ENCODE results near the gene IMPA2.

Gene IMPA2

GRCh38 chr18:12043811-12044210, 62.5 kb downstream of the IMPA2 start:
- TF ChIP-seq CTCF (conservative IDR thresholded peaks at IDR 0.05; ENCODE audit: low read depth, low read length), result no peak
- no peak overlapping the region for H3K4me3 ChIP-seq (ENCODE audit: low read depth, low read length)
- DNase-seq (ENCODE audit: low read depth), result no peak

GRCh38 chr18:12044591-12044990, 63.3 kb downstream of the IMPA2 start:
- no peak for TF ChIP-seq CTCF (conservative IDR thresholded peaks at IDR 0.05; ENCODE audit: low read depth, low read length)
- H3K4me3 ChIP-seq (ENCODE audit: low read depth, low read length), result no peak overlapping the region

GRCh38 chr18:12046046-12046750, 64.9 kb downstream of the IMPA2 start:
- no peak overlapping the region for H3K4me3 ChIP-seq (ENCODE audit: low read depth, low read length)
- no peak for TF ChIP-seq CTCF (conservative IDR thresholded peaks at IDR 0.05; ENCODE audit: low read depth, low read length)
- DNase-seq (ENCODE audit: low read depth), result no peak

More at GRCh38 chr18:12044591-12044990, 63.3 kb downstream of the IMPA2 start:
- no peak for DNase-seq (ENCODE audit: low read depth)

- TF ChIP-seq CTCF (conservative IDR thresholded peaks at IDR 0.05; ENCODE audit: low read depth, low read length), result peak; percentile 19
- no peak for DNase-seq (ENCODE audit: low read depth)
- no peak overlapping the region for H3K4me3 ChIP-seq (ENCODE audit: low read depth, low read length)
These were observed 65.5 kb downstream of the IMPA2 start for GRCh38 chr18:12046751-12047335.

- TF ChIP-seq CTCF (conservative IDR thresholded peaks at IDR 0.05; ENCODE audit: low read depth, low read length), result no peak
- DNase-seq (ENCODE audit: low read depth), result no peak
- H3K4me3 ChIP-seq (ENCODE audit: low read depth, low read length), result no peak overlapping the region
These were observed 66.9 kb downstream of the IMPA2 start for GRCh38 chr18:12048010-12048826.

GRCh38 chr18:12048827-12049175, 67.5 kb downstream of the IMPA2 start:
- DNase-seq (ENCODE audit: low read depth), result peak; percentile 78
- H3K4me3 ChIP-seq (ENCODE audit: low read depth, low read length), result no peak overlapping the region
- no peak for TF ChIP-seq CTCF (conservative IDR thresholded peaks at IDR 0.05; ENCODE audit: low read depth, low read length)

All from choroid plexus epithelial cell (primary cell).